HG02759 (cell line): Measurements from ENCODE around the gene UCK2.
"Not testable (repeated sequence)": the region's sequence is repeated elsewhere in the genome, so short reads cannot be mapped to it uniquely, and the experiment has no call there.

ENCODE experiments used
- ATAC-seq: cut with Tn5 transposase; IDR thresholded peaks from one replicate; pipeline ENCODE4 v1.9.1; 2021; ENCODE audit warnings: mild to moderate bottlenecking, moderate library complexity; ENCODE audit not compliant: unreplicated experiment

Gene UCK2

DNA sequence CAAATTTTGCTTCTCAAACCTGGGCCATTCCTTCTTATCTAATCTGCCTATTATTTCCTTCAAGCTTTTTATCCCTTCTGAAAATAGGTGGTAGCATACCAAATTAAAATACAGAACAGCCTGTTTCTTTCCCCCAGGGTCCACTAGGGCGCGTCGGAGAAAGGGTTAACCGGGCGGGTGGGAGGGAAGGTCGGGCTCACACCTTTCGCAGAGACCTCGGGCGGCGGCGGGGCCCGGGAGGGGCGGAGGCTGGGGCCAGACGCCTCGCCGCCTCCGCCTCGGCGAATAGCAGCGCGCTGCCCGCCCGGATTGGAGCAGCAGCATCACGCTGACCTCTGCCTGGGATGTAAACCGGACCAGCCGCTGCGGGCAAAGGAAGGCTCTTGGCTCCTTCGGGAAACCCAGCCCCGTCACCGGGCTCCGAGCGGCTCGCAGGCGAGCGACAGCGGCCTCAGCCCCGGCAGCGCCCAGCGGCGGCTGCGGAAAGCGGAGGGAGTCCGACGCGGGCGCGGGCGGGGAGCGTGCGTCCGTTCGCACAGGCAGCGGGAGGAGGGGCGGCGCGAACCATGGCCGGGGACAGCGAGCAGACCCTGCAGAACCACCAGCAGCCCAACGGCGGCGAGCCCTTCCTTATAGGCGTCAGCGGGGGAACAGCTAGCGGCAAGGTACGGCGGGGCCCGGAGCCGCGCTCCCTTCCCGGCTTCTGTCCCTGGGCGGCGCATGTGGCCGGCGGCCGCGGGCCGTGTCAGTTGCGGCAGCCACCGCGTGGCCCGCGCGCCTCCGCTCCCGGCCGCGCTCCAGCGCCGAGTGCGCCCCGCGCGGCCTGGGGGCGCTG, at the start of gene UCK2:
UCK2 (plus strand) TSS at position 347 of the 835 bp plus-strand sequence; CDS start at position 567, 220 bp downstream.
- ATAC-seq: peak; percentile 78

DNA sequence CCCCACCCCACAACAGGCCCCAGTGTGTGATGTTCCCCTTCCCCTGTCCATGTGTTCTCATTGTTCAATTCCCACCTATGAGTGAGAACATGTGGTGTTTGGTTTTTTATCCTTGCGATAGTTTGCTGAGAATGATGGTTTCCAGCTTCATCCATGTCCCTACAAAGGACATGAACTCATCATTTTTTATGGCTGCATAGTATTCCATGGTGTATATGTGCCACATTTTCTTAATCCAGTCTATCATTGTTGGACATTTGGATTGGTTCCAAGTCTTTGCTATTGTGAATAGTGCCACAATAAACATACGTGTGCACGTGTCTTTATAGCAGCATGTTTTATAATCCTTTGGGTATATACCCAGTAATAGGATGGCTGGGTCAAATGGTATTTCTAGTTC, 49.2 kb upstream of the UCK2 start:
- ATAC-seq: not testable (repeated sequence)

- not testable (repeated sequence) for ATAC-seq
Measured at GRCh38 chr1:165783519-165783918, 43.9 kb upstream of the UCK2 start.

DNA sequence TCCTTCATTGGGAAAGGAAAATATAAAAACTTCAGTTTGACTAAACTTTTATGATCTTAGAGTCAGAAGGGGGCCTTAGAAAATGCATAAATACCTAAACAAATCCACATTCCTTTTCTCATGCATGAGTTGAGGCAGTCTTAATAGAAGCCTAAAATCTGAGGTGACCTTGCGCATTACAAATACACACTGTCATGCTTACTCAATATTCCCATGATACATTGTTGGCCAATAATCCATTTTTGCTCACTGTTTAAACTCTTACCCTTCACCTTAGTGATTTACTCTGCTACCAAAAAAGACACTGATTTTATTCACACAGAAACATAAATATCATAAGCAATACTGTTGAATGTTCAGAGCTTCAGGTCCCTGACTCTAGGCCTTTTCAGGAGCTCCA, 39.7 kb upstream of the UCK2 start:
- ATAC-seq: no peak

DNA sequence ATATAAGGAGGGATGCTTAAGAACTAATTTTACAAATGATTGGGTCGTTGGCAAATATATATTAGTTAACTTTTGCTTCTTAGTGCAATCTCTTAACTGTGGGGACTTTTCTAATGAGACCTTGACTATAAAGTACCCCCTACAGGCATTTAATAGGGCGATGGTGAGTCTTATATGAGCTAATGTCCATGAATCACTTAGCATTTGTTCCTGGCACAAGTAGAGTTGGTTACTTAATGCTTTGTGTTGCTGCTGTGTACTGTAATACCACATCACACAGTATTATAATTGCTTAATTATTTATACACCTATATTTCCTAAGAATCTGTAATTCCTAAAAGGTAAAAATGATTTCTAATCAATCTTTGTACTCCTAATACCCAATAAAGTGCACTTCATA, 33.5 kb upstream of the UCK2 start:
- no peak for ATAC-seq

DNA sequence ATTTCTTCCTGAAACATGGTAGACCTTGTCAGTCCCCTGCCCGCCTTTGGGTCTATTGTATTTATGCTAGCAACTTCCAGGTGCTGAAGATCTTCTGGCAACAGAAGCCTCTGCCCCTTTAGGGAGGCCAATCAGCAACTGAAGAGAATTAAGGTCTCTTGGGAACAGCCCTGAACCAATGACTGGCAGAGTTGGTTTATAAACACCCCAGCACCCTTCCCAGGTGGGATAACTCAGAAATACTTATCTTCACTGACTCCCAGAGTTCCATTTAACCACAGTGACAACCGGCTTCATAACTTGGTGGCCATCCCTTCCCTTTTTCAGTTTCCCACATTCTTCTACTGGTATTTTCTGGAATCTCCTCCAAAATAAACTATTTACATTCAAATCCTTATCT, 31.5 kb upstream of the UCK2 start:
- no peak for ATAC-seq

- no peak for ATAC-seq
Measured at GRCh38 chr1:165799387-165799786, 28.0 kb upstream of the UCK2 start.

GRCh38 chr1:165804513-165804912, 22.9 kb upstream of the UCK2 start:
- ATAC-seq: not testable (repeated sequence)

GRCh38 chr1:165807613-165808012, 19.8 kb upstream of the UCK2 start:
- no peak for ATAC-seq

DNA sequence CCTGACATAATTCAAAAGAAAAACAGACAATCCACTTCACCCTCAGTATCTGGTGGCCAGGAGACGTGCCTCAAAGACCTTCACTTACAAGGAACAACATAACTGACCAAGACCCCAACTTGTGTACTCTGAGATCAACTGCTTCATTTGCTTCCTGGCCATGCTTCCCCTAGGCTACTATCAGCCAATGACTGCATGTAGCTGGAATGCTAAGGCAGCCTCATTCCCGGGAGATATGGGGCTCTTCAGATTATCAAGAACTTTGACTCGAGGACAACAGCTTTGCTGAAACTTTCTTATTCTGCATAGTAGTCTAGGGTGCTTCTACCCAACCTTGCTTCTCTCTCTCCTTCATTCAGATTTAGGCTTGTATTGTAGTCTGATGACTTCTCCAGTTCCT, 11.7 kb upstream of the UCK2 start:
- ATAC-seq: no peak

GRCh38 chr1:165816157-165816556, 11.3 kb upstream of the UCK2 start:
- ATAC-seq: no peak

DNA sequence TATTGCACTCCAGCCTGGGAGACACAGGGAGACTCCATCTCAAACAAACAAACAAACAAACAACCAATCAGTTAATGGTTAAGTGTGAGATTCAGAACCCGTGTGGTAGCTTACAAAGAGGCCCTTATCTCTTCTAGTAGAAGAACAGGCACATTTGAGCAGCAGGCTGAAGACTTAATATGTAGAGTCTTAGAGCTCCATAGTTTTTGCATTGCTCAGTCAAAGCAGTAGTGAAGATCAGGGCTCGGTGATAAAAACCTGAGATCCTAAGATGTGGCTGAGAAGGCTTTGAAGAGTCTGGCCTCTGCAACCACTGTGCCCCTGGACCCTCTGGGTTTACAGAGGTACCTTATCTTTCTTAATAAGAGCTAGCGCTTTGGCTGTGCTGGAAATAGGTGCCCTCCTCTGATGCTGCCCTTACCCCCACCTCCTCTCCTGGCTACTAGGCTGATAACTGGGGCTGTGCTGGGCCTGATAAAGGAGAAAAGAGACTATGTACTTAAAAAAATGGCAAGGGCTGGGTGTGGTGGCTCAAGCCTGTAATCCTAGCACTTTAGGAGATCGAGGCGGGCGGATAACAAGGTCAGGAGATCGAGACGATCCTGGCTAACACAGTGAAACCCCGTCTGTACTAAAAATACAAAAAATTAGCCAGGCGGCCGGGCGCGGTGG, 10.5 kb upstream of the UCK2 start:
- no peak for ATAC-seq

GRCh38 chr1:165823552-165824268, 3.7 kb upstream of the UCK2 start:
- ATAC-seq: no peak

DNA sequence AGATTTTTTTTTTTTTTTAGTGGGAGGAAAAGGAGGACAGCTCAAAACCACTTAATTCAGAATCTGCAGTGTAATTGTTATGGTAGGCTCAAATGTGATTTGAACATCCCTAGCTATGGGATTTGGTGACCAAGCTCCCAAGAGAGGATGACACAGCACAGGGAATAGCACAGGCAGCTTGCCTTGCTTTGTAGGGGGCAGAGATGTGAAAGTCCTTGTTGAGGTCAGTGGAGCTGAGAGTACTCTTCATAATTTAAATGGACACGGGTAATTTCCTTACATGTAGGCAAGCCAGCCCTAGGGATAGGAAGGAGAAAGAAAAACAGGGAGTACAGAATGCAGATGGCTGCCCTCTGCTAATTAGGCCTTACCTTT, 3.2 kb upstream of the UCK2 start:
- ATAC-seq: no peak

DNA sequence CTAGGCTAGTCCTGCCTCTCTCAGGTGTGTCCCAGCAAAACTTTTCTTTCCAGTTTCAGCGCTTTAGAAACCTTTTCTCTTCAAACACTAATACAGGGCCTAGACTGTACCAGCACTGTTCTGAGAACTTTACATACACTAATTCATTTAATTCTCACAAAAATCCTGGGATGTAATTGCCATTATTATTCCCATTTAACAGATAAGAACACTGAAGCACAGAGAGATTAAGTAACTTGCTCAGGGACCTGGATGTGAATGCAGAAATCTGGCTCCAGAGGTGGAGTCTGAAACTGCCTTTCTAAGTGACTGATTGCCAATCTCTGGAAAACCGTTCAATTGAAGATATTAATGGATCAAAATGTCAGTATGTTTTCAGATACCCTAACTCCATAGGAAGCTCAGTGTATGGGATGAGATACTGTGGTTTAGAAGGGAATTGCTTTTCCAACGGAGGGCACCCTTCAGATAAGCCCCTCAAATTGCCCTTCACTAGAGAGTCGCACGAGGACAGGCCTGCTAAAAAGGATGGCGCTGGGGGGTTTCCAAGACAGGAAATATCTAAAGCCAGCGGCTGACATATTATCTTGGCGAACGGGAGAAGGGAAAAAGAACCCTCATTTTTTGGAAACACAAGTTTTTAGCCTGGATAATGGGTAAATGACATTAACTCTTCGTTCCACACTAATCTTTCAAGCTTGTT, 698 bp upstream of the UCK2 start:
- ATAC-seq: no peak

DNA sequence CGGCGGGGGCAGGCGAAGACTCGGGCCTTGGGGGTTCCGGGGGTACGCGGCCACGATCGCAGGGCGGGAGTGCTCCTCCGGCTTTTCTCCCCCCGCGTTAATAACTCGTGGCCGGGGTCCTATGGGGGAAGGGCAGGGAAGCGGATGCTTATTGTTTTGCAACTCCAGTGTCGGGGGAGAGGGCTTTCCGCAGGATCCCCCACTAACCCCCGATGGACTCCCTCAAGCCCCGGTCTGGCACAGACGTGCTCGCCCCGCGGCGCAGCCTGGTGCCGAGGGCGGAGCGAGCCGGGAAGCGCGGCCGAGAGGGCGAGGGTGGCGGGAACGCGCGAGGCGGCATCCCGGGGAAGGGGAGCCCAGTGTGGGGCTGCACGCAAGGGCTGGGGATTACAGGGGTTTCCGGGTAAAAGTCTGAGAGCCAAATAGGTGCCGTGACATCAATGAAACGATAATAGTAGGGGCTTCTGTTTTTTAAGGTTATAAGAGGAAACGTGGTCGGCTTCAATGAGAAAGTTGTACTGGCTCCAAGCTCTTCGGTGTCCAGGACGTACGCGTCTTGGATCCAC, 772 bp downstream of the UCK2 start:
- ATAC-seq: peak; percentile 45

- ATAC-seq: peak; percentile 1
Measured at GRCh38 chr1:165828669-165829329, 1.4 kb downstream of the UCK2 start.

GRCh38 chr1:165829888-165830287, 2.5 kb downstream of the UCK2 start:
- ATAC-seq: no peak

- no peak for ATAC-seq
Measured at GRCh38 chr1:165831146-165831545, 3.7 kb downstream of the UCK2 start.

DNA sequence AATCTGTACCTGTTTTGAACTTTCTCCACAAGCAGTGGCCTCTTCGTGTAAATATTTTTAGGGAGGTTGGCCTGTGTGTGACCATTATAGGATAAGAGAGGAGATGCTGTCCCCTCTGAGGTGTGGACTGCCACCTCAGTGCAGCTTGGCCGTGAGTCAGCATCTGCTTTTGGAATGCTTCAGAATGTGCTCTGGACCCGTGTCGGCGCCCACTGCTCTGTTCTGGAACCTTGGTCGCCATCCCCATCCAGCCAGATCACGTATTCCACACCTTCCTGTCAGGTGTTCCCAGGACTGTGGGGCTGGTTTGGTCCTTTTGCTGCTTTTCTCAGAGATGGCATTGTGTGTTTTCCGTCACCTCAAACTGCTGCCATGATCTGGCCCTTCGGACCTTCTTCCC, 5.5 kb downstream of the UCK2 start:
- no peak for ATAC-seq
